HCT116 (cell line): ENCODE data around the gene TMEM117. TPM values are rescaled to one million over a fixed set of nuclear protein-coding genes. Genes with fewer than 3 reads are reported as not detected.

Source experiments
- ATAC-seq: fragments of 200-7000 bp; cut with Tn5 transposase; 2 replicates; pipeline ENCODE4 v1.9.1; 2020; ENCODE audit warnings: mild to moderate bottlenecking, moderate library complexity
- BruUV-seq: library from RNA; stranded (reverse); fragments of 400-500 nt; replicated peaks from 2 replicates; lab custom pipeline; 2021; lab: Mats Ljungman, UMichigan
- CTCF ChIA-PET: fragments of 300-600 bp; sonication (Branson Sonifier 250); formaldehyde crosslinking; loops from one replicate; lab custom pipeline; 2021; ENCODE audit warnings: antibody characterized with exemption; lab: Charles Lee
- POLR2A ChIA-PET: fragments of 300-600, 350-600 bp; sonication (Branson Sonifier 250); formaldehyde crosslinking; loops from one replicate; lab custom pipeline; 2021; ENCODE audit warnings: antibody characterized with exemption; lab: Charles Lee
- RAD21 ChIA-PET, 2 experiments: fragments of 300-600 bp; sonication (Branson Sonifier 250); formaldehyde crosslinking; loops; one replicate each; lab custom pipeline; 2023; ENCODE audit warnings: low total read pairs in 2 of 2; ENCODE audit not compliant: uncharacterized antibody in 2 of 2, unreplicated experiment in 2 of 2, low non-redundant PET in 1 of 2; lab: Charles Lee
- DNase-seq: peaks from one replicate; pipeline ENCODE4 v3.0.0-alpha.2; 2010; ENCODE audit warnings: low read depth, low spot score
- H2AFZ ChIP-seq: fragments of 200-600 bp; shearing (Covaris generic), sonication (generic); 2 replicates; pipeline ENCODE4 v1.6.1; 2017; ENCODE audit warnings: low read depth, mixed run types, mixed read lengths, antibody characterized with exemption, low read length; ENCODE audit not compliant: poor library complexity, severe bottlenecking
- H3K27ac ChIP-seq: 2 replicates; pipeline ENCODE4 v1.5.1; 2012; ENCODE audit warnings: low read depth, low read length
- H3K27me3 ChIP-seq: fragments of 200-600 bp; sonication (generic); 2 replicates; pipeline ENCODE4 v1.6.1; 2016; ENCODE audit warnings: mixed run types, low read length, mixed read lengths; ENCODE audit not compliant: insufficient read depth
- H3K36me3 ChIP-seq, 2 experiments: fragments of 200-500 bp in 1 of 2; fragments of 200-600 bp in 1 of 2; sonication (Bioruptor generic) in 1 of 2; sonication (generic) in 1 of 2; 2 replicates each; pipeline versions ENCODE4 v1.5.1 to v1.6.1; 2014 to 2016; ENCODE audit warnings: low read length in 2 of 2, inconsistent platforms in 1 of 2, mixed read lengths in 1 of 2, mixed run types in 1 of 2; ENCODE audit not compliant: insufficient read depth in 2 of 2, control insufficient read depth in 1 of 2
- H3K4me1 ChIP-seq, 2 experiments: fragments of 200-600 bp in 1 of 2; sonication (generic) in 1 of 2; 2 replicates each; pipeline versions ENCODE4 v1.5.1 to v1.6.1; 2012 to 2017; ENCODE audit warnings: low read length in 2 of 2, inconsistent platforms in 1 of 2, mild to moderate bottlenecking in 1 of 2, mixed read lengths in 1 of 2, mixed run types in 1 of 2, moderate library complexity in 1 of 2; ENCODE audit not compliant: insufficient read depth in 2 of 2, control insufficient read depth in 1 of 2
- H3K4me2 ChIP-seq: fragments of 200-600 bp; sonication (generic); 2 replicates; pipeline ENCODE4 v1.6.1; 2017; ENCODE audit warnings: mixed run types, low read length, mixed read lengths
- H3K4me3 ChIP-seq, 2 experiments: fragments of 200-600 bp in 1 of 2; sonication (generic) in 1 of 2; replicated peaks in 1 of 2; 2 replicates each; pipeline ENCODE4 v1.5.1; 2011 to 2016; ENCODE audit warnings: low read length in 2 of 2, control low read depth in 1 of 2, low read depth in 1 of 2, mild to moderate bottlenecking in 1 of 2, mixed read lengths in 1 of 2, mixed run types in 1 of 2
- H3K79me2 ChIP-seq: fragments of 200-600 bp; sonication (generic); 2 replicates; pipeline ENCODE4 v1.6.1; 2017; ENCODE audit warnings: mild to moderate bottlenecking, mixed run types, low read length, moderate library complexity, mixed read lengths; ENCODE audit not compliant: insufficient read depth
- H3K9ac ChIP-seq: fragments of 200-600 bp; sonication (generic); 2 replicates; pipeline ENCODE4 v1.6.1; 2016; ENCODE audit warnings: low read length, mixed read lengths
- H3K9me2 ChIP-seq: fragments of 200-600 bp; sonication (generic), shearing (Covaris generic); 2 replicates; pipeline ENCODE4 v1.6.1; 2017; ENCODE audit warnings: mixed run types, mild to moderate bottlenecking, moderate library complexity; ENCODE audit not compliant: insufficient read depth
- H3K9me3 ChIP-seq, 2 experiments: fragments of 200-500 bp in 1 of 2; fragments of 200-600 bp in 1 of 2; sonication (Bioruptor generic) in 1 of 2; sonication (generic) in 1 of 2; 2 replicates each; pipeline ENCODE4 v1.6.1; 2014 to 2017; ENCODE audit warnings: low read length in 2 of 2, mixed read lengths in 2 of 2, inconsistent platforms in 1 of 2, low read depth in 1 of 2, mild to moderate bottlenecking in 1 of 2, mixed run types in 1 of 2, moderate library complexity in 1 of 2; ENCODE audit not compliant: control insufficient read depth in 1 of 2, insufficient read depth in 1 of 2
- H4K20me1 ChIP-seq: fragments of 200-600 bp; sonication (generic), shearing (Covaris generic); 2 replicates; pipeline ENCODE4 v1.6.1; 2017; ENCODE audit warnings: mixed run types, mild to moderate bottlenecking, moderate library complexity; ENCODE audit not compliant: insufficient read depth
- CBX3 ChIP-seq: IDR thresholded peaks from 2 replicates; pipeline ENCODE4 v1.6.1; 2012; ENCODE audit warnings: low read depth
- CEBPB ChIP-seq: IDR thresholded peaks from 2 replicates; pipeline ENCODE4 v1.6.1; 2012; ENCODE audit warnings: low read depth
- EZH2 ChIP-seq: fragments of 200-600 bp; sonication (generic); IDR thresholded peaks from 2 replicates; pipeline ENCODE4 v1.6.1; 2017; ENCODE audit warnings: antibody characterized with exemption, mixed run types
- EZH2phosphoT487 ChIP-seq: fragments of 200-600 bp; IDR thresholded peaks from 2 replicates; pipeline ENCODE4 v1.6.1; 2018; ENCODE audit warnings: antibody characterized with exemption, borderline replicate concordance
- FOSL1 ChIP-seq: IDR thresholded peaks from 2 replicates; pipeline ENCODE4 v1.6.1; 2012; ENCODE audit warnings: low read depth
- JUND ChIP-seq: IDR thresholded peaks from 2 replicates; pipeline ENCODE4 v1.6.1; 2012
- POLR2A ChIP-seq: IDR thresholded peaks from 2 replicates; pipeline ENCODE4 v1.7.0; 2011; ENCODE audit warnings: borderline replicate concordance; ENCODE audit not compliant: insufficient read depth, insufficient read length; ENCODE audit errors: extremely low read depth
- POLR2AphosphoS5 ChIP-seq: IDR thresholded peaks from 2 replicates; pipeline ENCODE4 v1.6.1; 2011; ENCODE audit warnings: mild to moderate bottlenecking, low read depth, low read length, moderate library complexity
- RAD21 ChIP-seq: IDR thresholded peaks from 2 replicates; pipeline ENCODE4 v1.6.1; 2012; ENCODE audit warnings: low read depth, mild to moderate bottlenecking
- REST ChIP-seq: IDR thresholded peaks from 2 replicates; pipeline ENCODE4 v1.6.1; 2012; ENCODE audit warnings: low read depth
- SIN3A ChIP-seq: IDR thresholded peaks from 2 replicates; pipeline ENCODE4 v1.6.1; 2012; ENCODE audit warnings: low read depth
- ZBTB33 ChIP-seq: IDR thresholded peaks from 2 replicates; pipeline ENCODE4 v1.6.1; 2011; ENCODE audit warnings: mild to moderate bottlenecking, low read length, moderate library complexity; ENCODE audit not compliant: insufficient replicate concordance; ENCODE audit errors: extremely low read depth
- ZFX ChIP-seq: fragments of 450-650 bp; IDR thresholded peaks from 2 replicates; pipeline ENCODE4 v1.6.1; 2017
- ZNF274 ChIP-seq: fragments of 200-500 bp; sonication (Bioruptor generic); IDR thresholded peaks from 2 replicates; pipeline ENCODE4 v1.6.1; 2014; ENCODE audit warnings: mild to moderate bottlenecking, low read depth, low read length, inconsistent platforms
- intact Hi-C: fragments of 100-400 bp; cut with micrococcal nuclease; formaldehyde crosslinking; loops from 2 replicates; pipeline ENCODE4 v1.10.0; 2022
- total RNA-seq: library from RNA; stranded (reverse); gene quantifications from one replicate; pipeline ENCODE4 v1.2.1, GENCODE V29; 2021; ENCODE audit not compliant: unreplicated experiment
- TF ChIP-seq, protein P1 (sequence below), 3 experiments: fragments of 200-600 bp in 1 of 3; sonication (generic) in 1 of 3; IDR thresholded peaks in 2 of 3; conservative IDR thresholded peaks in 1 of 3; 2 replicates each; pipeline ENCODE4 v1.5.1; 2012 to 2017; ENCODE audit warnings: low read depth in 2 of 3, low read length in 2 of 3, antibody characterized with exemption in 1 of 3, borderline replicate concordance in 1 of 3, control low read depth in 1 of 3, mild to moderate bottlenecking in 1 of 3, mixed read lengths in 1 of 3, mixed run types in 1 of 3, moderate library complexity in 1 of 3; ENCODE audit not compliant: insufficient read depth in 1 of 3
- TF ChIP-seq, protein P2 (sequence below): IDR thresholded peaks from 2 replicates; pipeline ENCODE4 v1.6.1; 2012

Gene TMEM117
- total RNA-seq, 1 experiment from 2014 or later: 3.6 TPM

DNA sequence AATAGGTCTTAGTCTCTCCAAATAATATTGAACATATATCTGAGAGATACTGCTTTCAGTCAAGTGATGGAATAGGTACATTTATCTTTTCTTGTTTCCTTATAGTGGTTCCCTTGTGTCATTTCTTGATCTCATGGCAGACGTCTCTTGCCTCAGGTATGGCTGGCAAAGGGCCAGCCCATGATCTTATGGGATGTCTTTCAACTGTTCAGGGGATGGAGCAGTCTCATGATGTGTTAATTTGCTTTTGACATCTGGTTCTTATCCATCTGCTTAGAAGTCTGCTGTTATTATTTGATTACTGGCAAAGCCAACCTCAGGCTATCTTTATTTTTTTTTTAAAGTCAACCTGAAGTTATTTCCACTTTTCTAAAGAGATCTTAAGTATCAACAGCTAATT lies 262.9 kb downstream of the TMEM117 start:
- Histone ChIP-seq H3K4me3 (no peak overlapping the region), H4K20me1 (no peaks in the 10 kb centered on the region), H3K9ac (no peak overlapping the region), H2AFZ (no peak overlapping the region), H3K27me3 (no peaks in the 10 kb centered on the region), H3K9me2 (no peaks in the 10 kb centered on the region), H3K9me3 (no peaks in the 10 kb centered on the region), H3K4me1 (no peaks in the 10 kb centered on the region), H3K27ac (no peak overlapping the region), H3K4me2 (no peak overlapping the region), H3K36me3 (no peaks in the 10 kb centered on the region), H3K79me2 (no peaks in the 10 kb centered on the region)
- TF ChIP-seq ZFX (no peak), SIN3A (no peak), FOSL1 (no peak), RAD21 (no peak), ZNF274 (no peak), CBX3 (no peak), ZBTB33 (no peak), EZH2phosphoT487 (no peak), CEBPB (no peak), REST (no peak), JUND (no peak), POLR2AphosphoS5 (no peak), EZH2 (no peak), POLR2A (no peak)
- TF ChIP-seq, protein P1, sequence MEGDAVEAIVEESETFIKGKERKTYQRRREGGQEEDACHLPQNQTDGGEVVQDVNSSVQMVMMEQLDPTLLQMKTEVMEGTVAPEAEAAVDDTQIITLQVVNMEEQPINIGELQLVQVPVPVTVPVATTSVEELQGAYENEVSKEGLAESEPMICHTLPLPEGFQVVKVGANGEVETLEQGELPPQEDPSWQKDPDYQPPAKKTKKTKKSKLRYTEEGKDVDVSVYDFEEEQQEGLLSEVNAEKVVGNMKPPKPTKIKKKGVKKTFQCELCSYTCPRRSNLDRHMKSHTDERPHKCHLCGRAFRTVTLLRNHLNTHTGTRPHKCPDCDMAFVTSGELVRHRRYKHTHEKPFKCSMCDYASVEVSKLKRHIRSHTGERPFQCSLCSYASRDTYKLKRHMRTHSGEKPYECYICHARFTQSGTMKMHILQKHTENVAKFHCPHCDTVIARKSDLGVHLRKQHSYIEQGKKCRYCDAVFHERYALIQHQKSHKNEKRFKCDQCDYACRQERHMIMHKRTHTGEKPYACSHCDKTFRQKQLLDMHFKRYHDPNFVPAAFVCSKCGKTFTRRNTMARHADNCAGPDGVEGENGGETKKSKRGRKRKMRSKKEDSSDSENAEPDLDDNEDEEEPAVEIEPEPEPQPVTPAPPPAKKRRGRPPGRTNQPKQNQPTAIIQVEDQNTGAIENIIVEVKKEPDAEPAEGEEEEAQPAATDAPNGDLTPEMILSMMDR (IDR thresholded peaks at IDR 0.05 in 2 of 3, conservative IDR thresholded peaks at IDR 0.05 in 1 of 3; ENCODE audit: borderline replicate concordance in 1 of 3, insufficient read depth in 1 of 3, low read depth in 2 of 3, low read length in 2 of 3): no peak
- TF ChIP-seq, protein P2, sequence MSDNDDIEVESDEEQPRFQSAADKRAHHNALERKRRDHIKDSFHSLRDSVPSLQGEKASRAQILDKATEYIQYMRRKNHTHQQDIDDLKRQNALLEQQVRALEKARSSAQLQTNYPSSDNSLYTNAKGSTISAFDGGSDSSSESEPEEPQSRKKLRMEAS: no peak
- intact Hi-C loops: no loop called here
- CTCF ChIA-PET: no interaction called here
- DNase-seq (no peak), ATAC-seq (no peak)
- POLR2A ChIA-PET: no interaction called here
- RAD21 ChIA-PET: no interaction called here
- BruUV-seq: no TSS peak
